Measurements from ENCODE around the gene COL15A1. TPM values are rescaled to one million over a fixed set of nuclear protein-coding genes. Genes with fewer than 3 reads are reported as not detected.

The COL15A1 gene
- total RNA-seq, 1 experiment from 2014 or later, result 0.04 TPM

GRCh38 chr9:98989036-98990000 lies 45.6 kb downstream of the COL15A1 start:
- H3K27me3 ChIP-seq (replicated peaks; ENCODE audit: insufficient read depth, low read depth, low read length, poor library complexity), result no peaks in the 10 kb centered on the region
- POLR2A ChIA-PET (ENCODE audit: low non-redundant PET), result no interaction called here

GRCh38 chr9:98990181-98990870 lies 46.6 kb downstream of the COL15A1 start:
- no peak for DNase-seq (ENCODE audit: low spot score)
- no peak overlapping the region for H3K27ac ChIP-seq (ENCODE audit: low read depth, low read length, poor library complexity, severe bottlenecking)
- H3K4me1 ChIP-seq (ENCODE audit: insufficient read depth, low read length, poor library complexity, severe bottlenecking), result no peaks in the 10 kb centered on the region
- intact Hi-C loops (cut with micrococcal nuclease; ENCODE audit: unreplicated experiment), result no loop called here
- H3K4me3 ChIP-seq (ENCODE audit: low read depth, low read length, poor library complexity, severe bottlenecking), result no peak overlapping the region
- no peaks in the 10 kb centered on the region for H3K27me3 ChIP-seq (replicated peaks; ENCODE audit: insufficient read depth, low read depth, low read length, poor library complexity)
- no peaks in the 10 kb centered on the region for H3K9me3 ChIP-seq (ENCODE audit: low read depth, low read length, poor library complexity, severe bottlenecking)
- ChIA-PET CTCF (no interaction called here), POLR2A (ENCODE audit: low non-redundant PET) (no interaction called here)
- TF ChIP-seq EZH2 (IDR thresholded peaks at IDR 0.05; ENCODE audit: borderline replicate concordance, low read depth, low read length, poor library complexity, severe bottlenecking) (no peak), CTCF (conservative IDR thresholded peaks at IDR 0.05; ENCODE audit: low read depth, low read length) (no peak)
- no peaks in the 10 kb centered on the region for H3K36me3 ChIP-seq (ENCODE audit: insufficient read depth, low read length, poor library complexity, severe bottlenecking)
- BruUV-seq (replicated peaks), result no TSS peak

More at GRCh38 chr9:98989036-98990000, 45.6 kb downstream of the COL15A1 start:
- TF ChIP-seq CTCF (conservative IDR thresholded peaks at IDR 0.05; ENCODE audit: low read depth, low read length) (no peak), EZH2 (IDR thresholded peaks at IDR 0.05; ENCODE audit: borderline replicate concordance, low read depth, low read length, poor library complexity, severe bottlenecking) (no peak)
- BruUV-seq (replicated peaks), result no TSS peak
- no peak overlapping the region for H3K4me3 ChIP-seq (ENCODE audit: low read depth, low read length, poor library complexity, severe bottlenecking)
- H3K36me3 ChIP-seq (ENCODE audit: insufficient read depth, low read length, poor library complexity, severe bottlenecking), result no peaks in the 10 kb centered on the region
- DNase-seq (ENCODE audit: low spot score), result peak; percentile 67
- CTCF ChIA-PET, result no interaction called here
- H3K9me3 ChIP-seq (ENCODE audit: low read depth, low read length, poor library complexity, severe bottlenecking), result no peaks in the 10 kb centered on the region
- H3K27ac ChIP-seq (ENCODE audit: low read depth, low read length, poor library complexity, severe bottlenecking), result no peak overlapping the region
- H3K4me1 ChIP-seq (ENCODE audit: insufficient read depth, low read length, poor library complexity, severe bottlenecking), result no peaks in the 10 kb centered on the region
- intact Hi-C loops (cut with micrococcal nuclease; ENCODE audit: unreplicated experiment), result no loop called here

- ChIA-PET CTCF (no interaction called here), POLR2A (ENCODE audit: low non-redundant PET) (no interaction called here)
- H3K4me1 ChIP-seq (ENCODE audit: insufficient read depth, low read length, poor library complexity, severe bottlenecking), result no peaks in the 10 kb centered on the region
- H3K36me3 ChIP-seq (ENCODE audit: insufficient read depth, low read length, poor library complexity, severe bottlenecking), result no peaks in the 10 kb centered on the region
- peaks cover 4% of the 10 kb centered on the region for H3K27me3 ChIP-seq (replicated peaks; ENCODE audit: insufficient read depth, low read depth, low read length, poor library complexity)
- DNase-seq (ENCODE audit: low spot score), result no peak
- H3K4me3 ChIP-seq (ENCODE audit: low read depth, low read length, poor library complexity, severe bottlenecking), result no peak overlapping the region
- intact Hi-C loops (cut with micrococcal nuclease; ENCODE audit: unreplicated experiment), result no loop called here
- H3K27ac ChIP-seq (ENCODE audit: low read depth, low read length, poor library complexity, severe bottlenecking), result no peak overlapping the region
- H3K9me3 ChIP-seq (ENCODE audit: low read depth, low read length, poor library complexity, severe bottlenecking), result no peaks in the 10 kb centered on the region
- no TSS peak for BruUV-seq (replicated peaks)
- TF ChIP-seq CTCF (conservative IDR thresholded peaks at IDR 0.05; ENCODE audit: low read depth, low read length), result no peak
- TF ChIP-seq EZH2 (IDR thresholded peaks at IDR 0.05; ENCODE audit: borderline replicate concordance, low read depth, low read length, poor library complexity, severe bottlenecking), result no peak
Measured at GRCh38 chr9:98992107-98992884, 48.6 kb downstream of the COL15A1 start.

Measured in A673 (cell line).